HG03342 (cell line): ENCODE data around the gene GGTA1.

ENCODE experiments used
- ATAC-seq: cut with Tn5 transposase; IDR thresholded peaks from one replicate; pipeline ENCODE4 v1.9.1; 2021; ENCODE audit warnings: mild to moderate bottlenecking, moderate library complexity; ENCODE audit not compliant: unreplicated experiment

The GGTA1 gene

GRCh38 chr9:121424024-121424432, 75.6 kb downstream of the GGTA1 start:
- ATAC-seq: no peak

GRCh38 chr9:121411993-121412392, 87.7 kb downstream of the GGTA1 start:
- no peak for ATAC-seq

- ATAC-seq: no peak
These were observed 93.7 kb downstream of the GGTA1 start for GRCh38 chr9:121405899-121406298.
